Esophagus squamous epithelium (tissue), 4 donors: ENCODE results near the gene CTDSPL2.
"Not testable (repeated sequence)": the region's sequence is repeated elsewhere in the genome, so short reads cannot be mapped to it uniquely, and the experiment has no call there.

Source experiments
- POLR2A ChIP-seq, 4 donors: fragments of 450-650 bp; IDR thresholded peaks; one replicate each; pipeline ENCODE4 v1.6.1; 2017; ENCODE audit warnings: antibody characterized with exemption in 4 of 4, mild to moderate bottlenecking in 4 of 4, moderate library complexity in 3 of 4
- TF ChIP-seq, protein P1 (sequence below), 6 experiments: fragments of 450-650 bp in 4 of 6; fragments of 200-600 bp in 2 of 6; sonication (generic) in 2 of 6; IDR thresholded peaks; one replicate each; pipeline ENCODE4 v1.5.1; 2016 to 2019; ENCODE audit warnings: antibody characterized with exemption in 6 of 6, mild to moderate bottlenecking in 4 of 6, moderate library complexity in 4 of 6

- TF ChIP-seq POLR2A (IDR thresholded peaks at IDR 0.05) = not testable (repeated sequence)
- TF ChIP-seq, protein P1, sequence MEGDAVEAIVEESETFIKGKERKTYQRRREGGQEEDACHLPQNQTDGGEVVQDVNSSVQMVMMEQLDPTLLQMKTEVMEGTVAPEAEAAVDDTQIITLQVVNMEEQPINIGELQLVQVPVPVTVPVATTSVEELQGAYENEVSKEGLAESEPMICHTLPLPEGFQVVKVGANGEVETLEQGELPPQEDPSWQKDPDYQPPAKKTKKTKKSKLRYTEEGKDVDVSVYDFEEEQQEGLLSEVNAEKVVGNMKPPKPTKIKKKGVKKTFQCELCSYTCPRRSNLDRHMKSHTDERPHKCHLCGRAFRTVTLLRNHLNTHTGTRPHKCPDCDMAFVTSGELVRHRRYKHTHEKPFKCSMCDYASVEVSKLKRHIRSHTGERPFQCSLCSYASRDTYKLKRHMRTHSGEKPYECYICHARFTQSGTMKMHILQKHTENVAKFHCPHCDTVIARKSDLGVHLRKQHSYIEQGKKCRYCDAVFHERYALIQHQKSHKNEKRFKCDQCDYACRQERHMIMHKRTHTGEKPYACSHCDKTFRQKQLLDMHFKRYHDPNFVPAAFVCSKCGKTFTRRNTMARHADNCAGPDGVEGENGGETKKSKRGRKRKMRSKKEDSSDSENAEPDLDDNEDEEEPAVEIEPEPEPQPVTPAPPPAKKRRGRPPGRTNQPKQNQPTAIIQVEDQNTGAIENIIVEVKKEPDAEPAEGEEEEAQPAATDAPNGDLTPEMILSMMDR (IDR thresholded peaks at IDR 0.05) = not testable (repeated sequence)
Observed at GRCh38 chr15:44544745-44545144, 117.3 kb downstream of the CTDSPL2 start.
